Measurements from ENCODE around the gene MR1. TPM values are rescaled to one million over a fixed set of nuclear protein-coding genes. Genes with fewer than 3 reads are reported as not detected.

Gene MR1
- total RNA-seq, 1 donor from 2014 or later, result 4.8 TPM

- no peak overlapping the region for H3K4me3 ChIP-seq
- intact Hi-C loops (cut with micrococcal nuclease), result no loop called here
- no peak for TF ChIP-seq CTCF (IDR thresholded peaks at IDR 0.05; ENCODE audit: borderline replicate concordance)
- no peaks in the 10 kb centered on the region for H3K36me3 ChIP-seq
- peaks cover 3% of the 10 kb centered on the region for H3K27me3 ChIP-seq (ENCODE audit: low read depth)
- H3K27ac ChIP-seq (replicated peaks), result no peak overlapping the region
- H3K4me1 ChIP-seq, result peaks cover 20% of the 10 kb centered on the region
- no peak for DNase-seq
- no peaks in the 10 kb centered on the region for H3K9me3 ChIP-seq (replicated peaks)
These were observed 42.1 kb downstream of the MR1 start for GRCh38 chr1:181075766-181076350.

- no peak for TF ChIP-seq CTCF (IDR thresholded peaks at IDR 0.05; ENCODE audit: borderline replicate concordance)
- Histone ChIP-seq H3K36me3 (no peaks in the 10 kb centered on the region), H3K27me3 (ENCODE audit: low read depth) (peaks cover 3% of the 10 kb centered on the region), H3K9me3 (replicated peaks) (no peaks in the 10 kb centered on the region), H3K4me3 (no peak overlapping the region), H3K27ac (replicated peaks) (no peak overlapping the region), H3K4me1 (peaks cover 20% of the 10 kb centered on the region)
- no peak for DNase-seq
- intact Hi-C loops (cut with micrococcal nuclease), result no loop called here
These were observed 43.1 kb downstream of the MR1 start for GRCh38 chr1:181076852-181077251.

GRCh38 chr1:181077576-181078242, 43.9 kb downstream of the MR1 start:
- TF ChIP-seq CTCF (IDR thresholded peaks at IDR 0.05; ENCODE audit: borderline replicate concordance), result no peak
- H3K27ac ChIP-seq (replicated peaks), result no peak overlapping the region
- intact Hi-C loops (cut with micrococcal nuclease), result no loop called here

GRCh38 chr1:181079382-181079781, 45.6 kb downstream of the MR1 start:
- intact Hi-C loops (cut with micrococcal nuclease), result no loop called here
- Histone ChIP-seq H3K27ac (replicated peaks) (no peak overlapping the region), H3K4me3 (no peak overlapping the region), H3K27me3 (ENCODE audit: low read depth) (peaks cover 3% of the 10 kb centered on the region), H3K9me3 (replicated peaks) (no peaks in the 10 kb centered on the region), H3K4me1 (peaks cover 16% of the 10 kb centered on the region), H3K36me3 (no peaks in the 10 kb centered on the region)
- DNase-seq, result no peak
- no peak for TF ChIP-seq CTCF (IDR thresholded peaks at IDR 0.05; ENCODE audit: borderline replicate concordance)

More at GRCh38 chr1:181077576-181078242, 43.9 kb downstream of the MR1 start:
- DNase-seq, result no peak
- peaks cover 3% of the 10 kb centered on the region for H3K27me3 ChIP-seq (ENCODE audit: low read depth)
- no peaks in the 10 kb centered on the region for H3K9me3 ChIP-seq (replicated peaks)
- H3K4me1 ChIP-seq, result peaks cover 20% of the 10 kb centered on the region
- H3K4me3 ChIP-seq, result no peak overlapping the region
- H3K36me3 ChIP-seq, result no peaks in the 10 kb centered on the region

GRCh38 chr1:181079920-181080319, 46.1 kb downstream of the MR1 start:
- no peaks in the 10 kb centered on the region for H3K9me3 ChIP-seq (replicated peaks)

More at GRCh38 chr1:181079920-181080319, 46.1 kb downstream of the MR1 start:
- Histone ChIP-seq H3K27me3 (ENCODE audit: low read depth) (peaks cover 3% of the 10 kb centered on the region), H3K36me3 (no peaks in the 10 kb centered on the region), H3K4me1 (peaks cover 19% of the 10 kb centered on the region), H3K4me3 (no peak overlapping the region), H3K27ac (replicated peaks) (no peak overlapping the region)
- intact Hi-C loops (cut with micrococcal nuclease), result loop anchor here (5.0 kb wide), 2 partner anchors 38 to 62 kb away; no protein-coding TSS in a partner anchor
- DNase-seq, result no peak
- no peak for TF ChIP-seq CTCF (IDR thresholded peaks at IDR 0.05; ENCODE audit: borderline replicate concordance)

All from left ventricle myocardium inferior (tissue), 1 donor.